DMS114 treated with DMSO at 0.1 percent for 48 hours (cell line): ENCODE measurements around the gene SPACA4.

Source experiments
- DNase-seq: peaks from one replicate; lab custom pipeline; 2025; ENCODE audit not compliant: unreplicated experiment; lab: John Stamatoyannopoulos, UW

SPACA4 gene

GRCh38 chr19:48646722-48647216 lies 40.2 kb downstream of the SPACA4 start:
- DNase-seq, result no peak

- no peak for DNase-seq
These were observed 41.6 kb downstream of the SPACA4 start for GRCh38 chr19:48648134-48648533.

GRCh38 chr19:48650974-48651682 lies 44.6 kb downstream of the SPACA4 start:
- no peak for DNase-seq

GRCh38 chr19:48651683-48652048 lies 45.1 kb downstream of the SPACA4 start:
- DNase-seq, result no peak

GRCh38 chr19:48654299-48655059 lies 47.9 kb downstream of the SPACA4 start:
- no peak for DNase-seq

GRCh38 chr19:48656840-48657474 lies 50.4 kb downstream of the SPACA4 start:
- DNase-seq, result no peak
